DND-41 (cell line): Measurements from ENCODE around the gene JADE1.

Experiments used
- CTCF ChIP-seq: IDR thresholded peaks from 2 replicates; pipeline ENCODE4 v1.5.1; 2012; ENCODE audit warnings: borderline replicate concordance, low read length, moderate library complexity, mild to moderate bottlenecking; ENCODE audit not compliant: poor library complexity, severe bottlenecking; ENCODE audit errors: extremely low read depth
- EZH2 ChIP-seq: IDR thresholded peaks from 3 replicates; pipeline ENCODE4 v1.6.1; 2012; ENCODE audit warnings: borderline replicate concordance, low read depth, mild to moderate bottlenecking, moderate library complexity, low read length, inconsistent platforms; ENCODE audit not compliant: severe bottlenecking

- TF ChIP-seq CTCF (no peak), EZH2 (no peak)
Observed at GRCh38 chr4:128868758-128869157, 59.3 kb downstream of the JADE1 start.
